K562 (cell line): Measurements from ENCODE around the gene ADIPOR1. TPM values are rescaled to one million over a fixed set of nuclear protein-coding genes. Genes with fewer than 3 reads are reported as not detected.

Experiments
- ARID1B ChIP-seq: fragments of 450-650 bp; IDR thresholded peaks from 2 replicates; pipeline ENCODE4 v1.6.1; 2016; ENCODE audit warnings: antibody characterized with exemption, mild to moderate bottlenecking, inconsistent platforms
- ATF1 ChIP-seq, 2 experiments: fragments of 450-650 bp in 1 of 2; IDR thresholded peaks; 2 replicates each; pipeline ENCODE4 v1.6.1; 2016; ENCODE audit warnings: missing compliant biosample characterization in 1 of 2, missing genetic modification characterization in 1 of 2
- C11orf30 ChIP-seq: fragments of 450-650 bp; IDR thresholded peaks from 2 replicates; pipeline ENCODE4 v1.6.1; 2016; ENCODE audit warnings: low read depth, mild to moderate bottlenecking
- COPS2 ChIP-seq: fragments of 450-650 bp; conservative IDR thresholded peaks from 2 replicates; pipeline ENCODE4 v1.6.1; 2016; ENCODE audit warnings: mild to moderate bottlenecking, moderate library complexity
- FOXJ2 ChIP-seq: fragments of 200-800 bp; sonication (Bioruptor generic); IDR thresholded peaks from 2 replicates; pipeline ENCODE4 v1.6.1; 2016; ENCODE audit warnings: missing genetic modification characterization, missing compliant biosample characterization
- HDAC2 ChIP-seq: fragments of 450-650 bp; IDR thresholded peaks from 2 replicates; pipeline ENCODE4 v1.6.1; 2016; ENCODE audit warnings: mild to moderate bottlenecking
- HSF4 ChIP-seq: fragments of 250-450 bp; sonication (Bioruptor Pico); IDR thresholded peaks from 2 replicates; pipeline ENCODE4 v2.1.2; 2022; ENCODE audit warnings: mild to moderate bottlenecking, moderate library complexity, borderline replicate concordance
- KHSRP ChIP-seq: fragments of 450-650 bp; IDR thresholded peaks from 2 replicates; pipeline ENCODE4 v1.6.1; 2017
- MCM3 ChIP-seq: fragments of 450-650 bp; IDR thresholded peaks from 2 replicates; pipeline ENCODE4 v1.6.1; 2016
- MLLT1 ChIP-seq, 2 experiments: fragments of 450-650 bp; IDR thresholded peaks; 2 replicates each; pipeline ENCODE4 v1.6.1; 2016
- MYC ChIP-seq, 2 experiments: fragments of 250-450 bp in 1 of 2; sonication (Bioruptor Pico) in 1 of 2; IDR thresholded peaks; 2 replicates each; pipeline versions ENCODE4 v1.5.1 to v1.6.1; 2012 to 2021; ENCODE audit warnings: low read depth in 2 of 2, borderline replicate concordance in 1 of 2, improper control_type of control experiment in 1 of 2, low read length in 1 of 2, mild to moderate bottlenecking in 1 of 2, moderate library complexity in 1 of 2
- PHB ChIP-seq: fragments of 250-450 bp; sonication (Bioruptor Pico); IDR thresholded peaks from 2 replicates; pipeline ENCODE4 v1.5.0; 2021
- PPARD ChIP-seq: fragments of 250-450 bp; sonication (Bioruptor Pico); IDR thresholded peaks from 2 replicates; pipeline ENCODE4 v1.8.0; 2022; ENCODE audit warnings: inconsistent platforms, mild to moderate bottlenecking, moderate library complexity
- PURB ChIP-seq: sonication (generic); formaldehyde crosslinking; IDR thresholded peaks from 2 replicates; pipeline ENCODE4 v1.9.0; 2021; ENCODE audit warnings: low read depth, mild to moderate bottlenecking, missing genetic modification reagents
- SMARCA4 ChIP-seq: fragments of 450-650 bp; IDR thresholded peaks from 2 replicates; pipeline ENCODE4 v1.6.1; 2016
- SMARCB1 ChIP-seq: IDR thresholded peaks from 2 replicates; pipeline ENCODE4 v1.6.1; 2011; ENCODE audit warnings: improper control_type of control experiment, low read depth; ENCODE audit not compliant: insufficient read length
- SMC3 ChIP-seq: conservative IDR thresholded peaks from 2 replicates; pipeline ENCODE4 v1.6.1; 2011; ENCODE audit warnings: low read depth, low read length, improper control_type of control experiment; ENCODE audit not compliant: insufficient read depth
- STAT5B ChIP-seq: fragments of 250-450 bp; sonication (Bioruptor Pico); IDR thresholded peaks from 2 replicates; pipeline ENCODE4 v1.8.0; 2021; ENCODE audit warnings: mild to moderate bottlenecking, inconsistent platforms
- TCF15 ChIP-seq: fragments of 250-450 bp; sonication (Bioruptor Pico); IDR thresholded peaks from 2 replicates; pipeline ENCODE4 v1.8.0; 2022; ENCODE audit warnings: moderate library complexity, mild to moderate bottlenecking, inconsistent platforms
- TEAD4 ChIP-seq, 2 experiments: sonication (generic) in 1 of 2; formaldehyde crosslinking in 1 of 2; IDR thresholded peaks; 2 replicates each; pipeline versions ENCODE4 v1.6.1 to v1.8.0; 2012 to 2022; ENCODE audit warnings: borderline replicate concordance in 1 of 2, inconsistent platforms in 1 of 2, low read length in 1 of 2, mild to moderate bottlenecking in 1 of 2, missing genetic modification reagents in 1 of 2
- TRIM24 ChIP-seq, 2 experiments: fragments of 450-650 bp; IDR thresholded peaks; 2 replicates each; pipeline ENCODE4 v1.6.1; 2016
- ZBTB49 ChIP-seq: sonication (generic); formaldehyde crosslinking; IDR thresholded peaks from 2 replicates; pipeline ENCODE4 v1.8.0; 2022; ENCODE audit warnings: missing genetic modification reagents, mild to moderate bottlenecking, borderline replicate concordance
- ZBTB8A ChIP-seq: fragments of 450-650 bp; IDR thresholded peaks from 2 replicates; pipeline ENCODE4 v1.6.1; 2018; ENCODE audit warnings: mild to moderate bottlenecking, moderate library complexity; ENCODE audit not compliant: partially characterized antibody
- ZNF41 ChIP-seq: fragments of 250-450 bp; sonication (Bioruptor Pico); conservative IDR thresholded peaks from 2 replicates; pipeline ENCODE4 v1.4.0; 2020; ENCODE audit warnings: mild to moderate bottlenecking
- ZNF445 ChIP-seq: fragments of 250-450 bp; sonication (Bioruptor Pico); IDR thresholded peaks from 2 replicates; pipeline ENCODE4 v1.4.0; 2020; ENCODE audit warnings: low read depth, mild to moderate bottlenecking, moderate library complexity
- ZNF507 ChIP-seq: conservative IDR thresholded peaks from 2 replicates; pipeline ENCODE4 v1.6.1; 2017; ENCODE audit warnings: missing genetic modification characterization, missing compliant biosample characterization
- polyA plus RNA-seq, 8 experiments: library from polyadenylated mRNA; depleted of rRNA in 4 of 8; stranded (reverse) in 5 of 8; unstranded in 3 of 8; fragments of >200 nt; fragmentation: Nextera tagmentation in 2 of 8; fragmentation: Illumina TruSeq in 1 of 8; extraction: Ambion mirVana in 2 of 8; extraction: Trizol in 1 of 8; gene quantifications; 2 replicates each; pipeline versions ENCODE4 v1.2.1 to v1.2.3, GENCODE V29; 2011 to 2014; ENCODE audit warnings: inconsistent platforms in 1 of 8, missing spikeins in 1 of 8
- total RNA-seq, 7 experiments: library from RNA; depleted of rRNA in 6 of 7; stranded (reverse); fragments of >200 nt in 6 of 7; fragmentation: Illumina TruSeq in 2 of 7; extraction: Trizol in 2 of 7; gene quantifications; 2 replicates each; pipeline versions ENCODE4 v1.2.1 to v1.2.3, GENCODE V29; 2011 to 2021; ENCODE audit warnings: low replicate concordance in 1 of 7

The ADIPOR1 gene
- total and polyA plus RNA-seq, 9 of the 15 experiments (the other 6 are each of a cell fraction or from before 2014, with no cell fraction given) = 29.0 to 217 (median 100) TPM

- TF ChIP-seq MLLT1 (IDR thresholded peaks at IDR 0.05) = peak in 1 of 2 experiments; percentile 14; a peak in 1 of 4 replicates
- TF ChIP-seq SMARCA4 = peak; percentile 76
- TF ChIP-seq SMC3 = no peak
- peak in 1 of 2 experiments; percentile 41; a peak in 1 of 4 replicates for TF ChIP-seq TRIM24 (IDR thresholded peaks at IDR 0.05)
- TF ChIP-seq HSF4 (CRISPR knock-in tag) = no peak
- 0 out of 2 replicates have a peak, but pooled peaks have one; percentile 42 for TF ChIP-seq HDAC2
- TF ChIP-seq ZNF445 (CRISPR knock-in tag) = no peak
- no peak for TF ChIP-seq C11orf30
- no peak for TF ChIP-seq FOXJ2 (tag)
- TF ChIP-seq SMARCB1 = no peak
- TF ChIP-seq COPS2 = no peak
- no peak for TF ChIP-seq ZBTB49 (CRISPR knock-in tag)
- no peak for TF ChIP-seq ZNF507 (tag)
- peak; percentile 87 for TF ChIP-seq ARID1B
- no peak for TF ChIP-seq STAT5B (CRISPR knock-in tag)
- TF ChIP-seq PURB = no peak
- TF ChIP-seq MYC (IDR thresholded peaks at IDR 0.05; ENCODE audit: low read depth, low read length) = no peak
- TF ChIP-seq MYC (CRISPR knock-in tag; IDR thresholded peaks at IDR 0.05; ENCODE audit: borderline replicate concordance, low read depth) = no peak
- TF ChIP-seq MCM3 = no peak
- no peak for TF ChIP-seq KHSRP
- TF ChIP-seq ATF1 (CRISPR knock-in tag; IDR thresholded peaks at IDR 0.05) = no peak
- TF ChIP-seq ATF1 (tag; IDR thresholded peaks at IDR 0.05) = no peak
- TF ChIP-seq TEAD4 (IDR thresholded peaks at IDR 0.05; ENCODE audit: low read length) = peak; percentile 71
- no peak for TF ChIP-seq TEAD4 (CRISPR knock-in tag; IDR thresholded peaks at IDR 0.05; ENCODE audit: borderline replicate concordance)
- TF ChIP-seq TCF15 = no peak
- no peak for TF ChIP-seq ZNF41 (CRISPR knock-in tag)
- TF ChIP-seq PHB = no peak
- TF ChIP-seq PPARD (CRISPR knock-in tag) = no peak
- TF ChIP-seq ZBTB8A = no peak
Measured at GRCh38 chr1:202981939-202982338, 23.8 kb upstream of the ADIPOR1 start (continued).
